Nephron (organoid): ENCODE results near the gene SPARC.

ENCODE experiments used
- H3K27ac Mint-ChIP-seq, 3 experiments: 2 replicates each; pipeline ENCODE4 v1.8.0; 2020; ENCODE audit warnings: mixed read lengths in 3 of 3, mild to moderate bottlenecking in 2 of 3, moderate library complexity in 1 of 3
- H3K27me3 Mint-ChIP-seq: 2 replicates; pipeline ENCODE4 v1.8.0; 2021; ENCODE audit warnings: low read depth, mild to moderate bottlenecking, moderate library complexity, mixed read lengths
- H3K36me3 Mint-ChIP-seq: 2 replicates; pipeline ENCODE4 v1.8.0; 2020; ENCODE audit warnings: low read depth, mixed read lengths
- H3K4me1 Mint-ChIP-seq: 2 replicates; pipeline ENCODE4 v1.8.0; 2020; ENCODE audit warnings: mixed read lengths
- H3K4me3 Mint-ChIP-seq, 3 experiments: 2 replicates each; pipeline ENCODE4 v1.8.0; 2020; ENCODE audit warnings: mild to moderate bottlenecking in 3 of 3, mixed read lengths in 3 of 3, moderate library complexity in 2 of 3
- H3K9me3 Mint-ChIP-seq: 2 replicates; pipeline ENCODE4 v1.8.0; 2020; ENCODE audit warnings: mixed read lengths
- CTCF ChIP-seq, 3 experiments: fragments of 200-600 bp; sonication (generic); IDR thresholded peaks; one replicate each; pipeline ENCODE4 v1.5.0; 2021; ENCODE audit warnings: antibody characterized with exemption in 3 of 3; ENCODE audit not compliant: unreplicated experiment in 3 of 3

The SPARC gene

GRCh38 chr5:151684690-151685361, 1.9 kb downstream of the SPARC start:
- peak overlapping the region; percentile 93 to 98 (median 97) for H3K27ac Mint-ChIP-seq
- H3K36me3 Mint-ChIP-seq = peaks cover 23% of the 10 kb centered on the region
- H3K4me3 Mint-ChIP-seq = peak overlapping the region; percentile 93 to 99 (median 97)
- no peaks in the 10 kb centered on the region for H3K27me3 Mint-ChIP-seq
- TF ChIP-seq CTCF (IDR thresholded peaks at IDR 0.05; ENCODE audit: unreplicated experiment in 3 of 3) = peak; percentile 33 to 44 (median 38)
- peaks cover 61% of the 10 kb centered on the region for H3K4me1 Mint-ChIP-seq
- H3K9me3 Mint-ChIP-seq = no peaks in the 10 kb centered on the region

DNA sequence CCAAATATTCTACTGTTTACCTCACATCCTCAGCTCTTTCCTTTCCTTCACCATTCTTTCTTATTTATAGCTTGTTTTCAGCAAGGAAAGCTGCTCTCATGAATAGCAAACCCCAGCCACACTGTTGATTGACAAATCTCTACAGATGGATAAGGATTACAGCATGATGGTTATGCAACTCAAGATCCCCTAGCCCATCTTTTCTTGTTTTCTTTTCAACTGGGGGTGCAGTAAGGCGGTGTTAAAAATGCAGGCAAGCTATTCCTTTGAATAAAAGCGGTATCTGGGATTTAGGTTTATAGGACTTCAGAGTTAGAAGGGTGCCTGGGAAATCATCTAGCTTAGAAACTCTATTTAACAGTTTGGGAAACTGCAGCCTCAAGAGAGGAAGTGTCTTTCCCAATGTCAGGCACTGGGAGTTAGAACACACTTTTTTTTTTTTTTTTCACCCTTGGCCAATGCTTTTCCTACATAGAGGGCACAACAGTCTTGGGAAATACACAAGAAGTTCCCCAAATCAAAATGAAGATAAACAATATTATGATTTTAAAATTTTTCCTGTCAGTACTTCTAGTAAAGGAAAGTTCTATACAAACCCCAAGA, 2.6 kb downstream of the SPARC start:
- H3K4me3 Mint-ChIP-seq = peak overlapping the region; percentile 93 to 99 (median 97)
- peak overlapping the region; percentile 93 to 98 (median 93) for H3K27ac Mint-ChIP-seq
- H3K36me3 Mint-ChIP-seq = peaks cover 23% of the 10 kb centered on the region
- TF ChIP-seq CTCF (IDR thresholded peaks at IDR 0.05; ENCODE audit: unreplicated experiment in 3 of 3) = no peak
- no peaks in the 10 kb centered on the region for H3K9me3 Mint-ChIP-seq
- H3K27me3 Mint-ChIP-seq = no peaks in the 10 kb centered on the region
- H3K4me1 Mint-ChIP-seq = peaks cover 65% of the 10 kb centered on the region

- Mint-ChIP-seq H3K27me3 (no peaks in the 10 kb centered on the region), H3K36me3 (peaks cover 28% of the 10 kb centered on the region), H3K9me3 (no peaks in the 10 kb centered on the region), H3K27ac (peak overlapping the region; percentile 93 to 98 (median 93)), H3K4me3 (peak overlapping the region; percentile 93 to 99 (median 97)), H3K4me1 (peaks cover 67% of the 10 kb centered on the region)
- no peak for TF ChIP-seq CTCF (IDR thresholded peaks at IDR 0.05; ENCODE audit: unreplicated experiment in 3 of 3)
These were observed 3.3 kb downstream of the SPARC start for GRCh38 chr5:151683444-151683843.

DNA sequence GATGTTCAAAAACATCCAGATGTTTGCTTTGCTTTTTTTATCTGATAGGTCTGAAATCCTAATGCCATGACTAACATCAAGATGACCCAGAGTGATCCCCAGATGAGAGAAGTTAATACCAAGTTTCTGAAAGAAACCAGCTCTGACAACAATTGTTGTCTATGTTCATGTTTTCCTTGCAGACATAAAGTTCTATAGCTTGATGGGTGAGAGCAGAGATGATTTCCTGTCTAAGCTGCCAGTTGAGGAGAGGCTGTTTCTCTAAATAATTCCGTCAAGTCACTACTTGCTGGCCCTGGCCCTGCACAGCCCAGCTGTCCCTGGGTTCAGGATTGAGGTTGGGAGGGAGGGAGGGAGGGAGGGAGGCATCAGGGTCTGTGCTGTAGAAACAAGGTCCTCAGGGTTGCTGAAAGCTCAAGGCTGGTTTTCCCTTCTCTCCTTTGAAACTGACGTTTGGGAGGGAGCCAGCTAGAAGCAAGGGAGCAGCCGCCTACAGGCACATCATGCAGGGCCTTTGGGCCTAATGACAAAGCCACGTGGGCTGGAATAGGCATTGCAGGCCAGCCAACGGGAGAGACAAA, 3.9 kb downstream of the SPARC start:
- Mint-ChIP-seq H3K27ac (peak overlapping the region; percentile 93 to 98 (median 93)), H3K4me1 (peaks cover 73% of the 10 kb centered on the region), H3K27me3 (no peaks in the 10 kb centered on the region), H3K4me3 (peak overlapping the region; percentile 93 to 99 (median 97)), H3K36me3 (peaks cover 33% of the 10 kb centered on the region), H3K9me3 (no peaks in the 10 kb centered on the region)
- no peak for TF ChIP-seq CTCF (IDR thresholded peaks at IDR 0.05; ENCODE audit: unreplicated experiment in 3 of 3)

DNA sequence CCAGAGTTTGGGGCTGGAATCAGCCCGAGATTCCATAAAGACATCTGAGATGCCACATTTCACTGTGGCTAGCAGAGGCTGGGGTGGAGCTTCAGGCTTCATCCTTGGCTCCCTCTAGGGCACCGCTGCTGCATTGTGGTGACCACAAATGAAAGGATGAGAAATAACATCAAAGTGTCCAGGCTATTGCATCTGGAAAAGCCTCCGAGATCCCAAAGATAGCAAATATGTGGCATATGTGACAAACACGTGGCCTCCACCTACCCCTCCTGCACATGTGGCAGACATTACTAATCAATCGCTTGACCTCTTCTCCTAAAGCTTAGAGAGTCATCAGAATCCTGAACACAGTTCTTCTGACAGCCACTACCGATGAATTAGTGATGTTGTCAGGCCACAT, 4.5 kb downstream of the SPARC start:
- Mint-ChIP-seq H3K4me1 (peaks cover 77% of the 10 kb centered on the region), H3K36me3 (peaks cover 36% of the 10 kb centered on the region), H3K9me3 (no peaks in the 10 kb centered on the region), H3K27ac (peak overlapping the region; percentile 93 to 98 (median 93)), H3K4me3 (peak overlapping the region in 2 of 3 experiments; percentile 33 to 93), H3K27me3 (no peaks in the 10 kb centered on the region)
- TF ChIP-seq CTCF (IDR thresholded peaks at IDR 0.05; ENCODE audit: unreplicated experiment in 3 of 3) = no peak
